Measurements from ENCODE around the gene TK1. TPM values are rescaled to one million over a fixed set of nuclear protein-coding genes. Genes with fewer than 3 reads are reported as not detected.

The TK1 gene
- total and polyA plus RNA-seq, 12 donors: 1.3 to 11.6 (median 2.5) TPM

DNA sequence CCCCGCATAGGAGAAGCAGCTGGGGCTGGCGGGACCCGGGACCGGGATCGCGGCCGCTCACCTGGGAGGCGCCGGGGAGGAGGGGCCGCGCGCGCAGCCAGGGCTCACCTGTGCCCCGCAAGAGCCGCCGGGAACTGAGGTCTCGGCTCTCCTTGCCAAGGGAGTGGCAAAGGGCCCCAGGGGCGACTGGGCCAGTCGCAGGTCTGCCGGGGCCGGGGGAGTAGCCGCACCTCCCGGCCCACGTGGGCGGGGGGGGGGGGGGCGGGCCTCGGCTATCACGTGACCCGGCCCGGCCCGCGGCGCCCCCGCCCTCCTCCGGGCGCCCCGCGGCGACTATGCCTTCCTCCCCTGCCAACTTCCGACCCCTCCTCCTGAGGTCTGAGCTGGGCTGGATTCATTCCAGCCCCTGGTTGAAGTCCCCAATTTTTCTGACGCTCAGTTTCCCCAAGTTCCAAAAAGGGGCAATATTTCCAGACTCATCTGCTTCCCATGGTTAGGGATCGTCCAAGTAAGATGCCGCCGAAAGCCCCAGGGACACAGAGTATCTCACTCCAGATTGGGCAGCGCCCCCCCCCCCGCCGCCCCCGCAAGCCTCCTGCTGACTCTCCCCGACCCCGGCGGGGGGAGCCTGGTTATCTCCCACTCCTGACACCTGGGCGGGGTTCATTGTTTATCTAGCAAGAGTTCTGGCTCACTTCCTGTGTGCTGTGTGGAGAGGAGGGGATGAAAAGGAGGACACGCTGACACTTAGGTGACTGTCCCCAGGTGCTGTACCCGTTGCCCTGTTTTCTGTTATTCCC, 58.1 kb downstream of the TK1 start, which contains the start of gene TMC6:
TSS of gene TMC6 (minus strand) at position 205 of the 800 bp plus-strand sequence. CDS start 1,923 bp downstream, outside the sequence.
- peak in 1 of 7 donors; percentile 28 for DNase-seq
- Histone ChIP-seq H3K9me3 (replicated peaks in 1 of 3) (no peaks in the 10 kb centered on the region), H3K4me1 (replicated peaks in 1 of 2) (peaks cover 12 to 47% of the 10 kb centered on the region in 2 donors), H3K27ac (peak within 1 kb of the TSS in 4 of 5 donors; percentile 70 to 91 (median 72)), H3K27me3 (peaks cover 11% of the 10 kb centered on the region), H3K4me3 (peak within 1 kb of the TSS in 3 of 4 donors; percentile 18 to 74 (median 33)), H3K36me3 (replicated peaks in 1 of 2) (no peaks in the 10 kb centered on the region)
- WGBS, 4 donors: 1 to 9% (median 4%) methylated on average over 15 to 54 of the region's 54 CpGs
- intact Hi-C loops (cut with DNase I): loop anchor here in 1 of 2 donors (5.0 kb wide), 1 partner anchor 44 kb away; no protein-coding TSS in a partner anchor
- TF ChIP-seq, protein P1, sequence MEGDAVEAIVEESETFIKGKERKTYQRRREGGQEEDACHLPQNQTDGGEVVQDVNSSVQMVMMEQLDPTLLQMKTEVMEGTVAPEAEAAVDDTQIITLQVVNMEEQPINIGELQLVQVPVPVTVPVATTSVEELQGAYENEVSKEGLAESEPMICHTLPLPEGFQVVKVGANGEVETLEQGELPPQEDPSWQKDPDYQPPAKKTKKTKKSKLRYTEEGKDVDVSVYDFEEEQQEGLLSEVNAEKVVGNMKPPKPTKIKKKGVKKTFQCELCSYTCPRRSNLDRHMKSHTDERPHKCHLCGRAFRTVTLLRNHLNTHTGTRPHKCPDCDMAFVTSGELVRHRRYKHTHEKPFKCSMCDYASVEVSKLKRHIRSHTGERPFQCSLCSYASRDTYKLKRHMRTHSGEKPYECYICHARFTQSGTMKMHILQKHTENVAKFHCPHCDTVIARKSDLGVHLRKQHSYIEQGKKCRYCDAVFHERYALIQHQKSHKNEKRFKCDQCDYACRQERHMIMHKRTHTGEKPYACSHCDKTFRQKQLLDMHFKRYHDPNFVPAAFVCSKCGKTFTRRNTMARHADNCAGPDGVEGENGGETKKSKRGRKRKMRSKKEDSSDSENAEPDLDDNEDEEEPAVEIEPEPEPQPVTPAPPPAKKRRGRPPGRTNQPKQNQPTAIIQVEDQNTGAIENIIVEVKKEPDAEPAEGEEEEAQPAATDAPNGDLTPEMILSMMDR (IDR thresholded peaks at IDR 0.05): no peak
- no peak for TF ChIP-seq POLR2A (IDR thresholded peaks at IDR 0.05)

DNA sequence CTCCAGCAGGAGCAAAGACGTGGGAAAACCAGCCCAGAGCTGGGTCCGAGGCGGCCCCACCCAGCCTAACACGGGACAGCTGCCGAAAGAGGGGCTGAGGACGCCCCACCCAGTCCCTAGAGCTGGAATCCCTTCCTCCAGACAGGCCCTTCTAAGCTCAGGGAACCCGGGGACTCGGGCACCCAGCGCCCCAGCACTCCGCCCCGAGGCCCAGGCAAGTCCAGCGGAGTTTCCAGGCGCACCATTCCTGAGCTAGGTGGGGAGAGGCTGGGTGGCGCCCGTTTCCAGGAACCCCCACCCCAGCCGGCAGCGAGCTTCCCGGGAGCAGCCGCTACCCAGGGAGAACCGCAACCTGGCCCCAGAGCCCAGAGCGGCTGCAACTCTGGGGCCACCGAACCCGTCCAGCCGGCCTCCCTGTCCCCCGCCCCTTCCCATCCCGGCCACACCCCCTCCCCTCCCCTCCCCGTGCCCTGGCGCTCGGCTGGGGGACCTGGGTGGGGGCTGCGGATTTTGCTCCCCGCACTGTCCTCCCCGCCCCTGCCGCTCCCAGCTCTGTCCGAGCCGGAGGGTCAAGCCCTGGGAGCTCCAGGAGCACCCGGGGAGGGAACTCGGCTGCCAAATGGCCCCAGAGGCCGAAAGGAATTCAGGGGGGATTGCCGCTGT, 58.8 kb downstream of the TK1 start:
- 7 to 23% (median 15%) methylated on average over 8 to 39 of the region's 39 CpGs for WGBS, 4 donors
- H3K4me1 ChIP-seq (replicated peaks in 1 of 2): peaks cover 12 to 47% of the 10 kb centered on the region in 2 donors
- H3K36me3 ChIP-seq (replicated peaks in 1 of 2): no peaks in the 10 kb centered on the region
- H3K27ac ChIP-seq: peak overlapping the region in 4 of 5 donors; percentile 70 to 91 (median 72)
- H3K27me3 ChIP-seq: peaks cover 11% of the 10 kb centered on the region
- DNase-seq: no peak
- intact Hi-C loops (cut with DNase I): loop anchor here in 1 of 2 donors (5.0 kb wide), 1 partner anchor 44 kb away; no protein-coding TSS in a partner anchor
- H3K4me3 ChIP-seq: peak overlapping the region in 3 of 4 donors; percentile 18 to 74 (median 33)
- TF ChIP-seq, protein P1 (IDR thresholded peaks at IDR 0.05): no peak
- TF ChIP-seq POLR2A (IDR thresholded peaks at IDR 0.05): no peak
- H3K9me3 ChIP-seq (replicated peaks in 1 of 3): no peaks in the 10 kb centered on the region

DNA sequence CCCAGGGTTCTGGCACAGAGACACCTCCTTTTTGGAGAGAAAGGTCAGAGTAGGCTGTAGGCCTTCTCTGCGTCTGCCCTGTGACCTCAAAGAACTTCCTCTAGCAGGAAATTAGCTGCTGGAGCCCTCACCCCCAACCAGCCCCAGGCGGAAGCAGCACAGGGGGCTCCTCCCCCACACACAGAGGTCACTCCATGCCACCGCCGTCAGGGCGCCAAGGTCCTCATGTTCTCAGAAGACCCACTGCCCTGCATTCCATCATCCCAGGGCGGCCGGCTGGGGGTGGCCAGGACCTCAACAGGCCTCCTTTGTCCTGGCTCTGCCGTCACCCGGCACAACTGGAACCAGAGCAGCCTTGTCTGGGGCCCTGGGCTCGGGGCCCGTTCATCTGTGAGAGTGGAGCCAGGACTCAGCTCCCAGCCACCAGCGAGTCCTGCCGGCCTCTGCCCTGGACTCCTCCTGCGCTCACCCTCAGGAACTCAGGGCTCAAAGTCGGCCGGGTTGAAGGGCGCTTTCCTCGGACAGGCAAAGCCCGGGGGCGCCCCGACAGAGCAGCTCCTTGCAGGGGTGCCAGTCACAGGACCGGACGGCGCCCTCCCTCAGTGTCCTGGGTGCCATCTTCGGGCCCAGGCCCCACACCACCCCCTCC, 59.5 kb downstream of the TK1 start:
- peak overlapping the region in 3 of 4 donors; percentile 11 to 74 (median 33) for H3K4me3 ChIP-seq
- peaks cover 10% of the 10 kb centered on the region for H3K27me3 ChIP-seq
- intact Hi-C loops (cut with DNase I): loop anchor here in 1 of 2 donors (5.0 kb wide), 1 partner anchor 45 kb away; no protein-coding TSS in a partner anchor
- no peaks in the 10 kb centered on the region for H3K36me3 ChIP-seq (replicated peaks in 1 of 2)
- H3K9me3 ChIP-seq (replicated peaks in 1 of 3): no peaks in the 10 kb centered on the region
- 44 to 58% (median 51%) methylated on average over 3 to 25 of the region's 25 CpGs for WGBS, 4 donors
- peak in 6 of 7 donors; percentile 50 to 79 (median 64) for DNase-seq
- peaks cover 12 to 47% of the 10 kb centered on the region in 2 donors for H3K4me1 ChIP-seq (replicated peaks in 1 of 2)
- peak overlapping the region in 4 of 5 donors; percentile 70 to 91 (median 72) for H3K27ac ChIP-seq
- TF ChIP-seq, protein P1 (IDR thresholded peaks at IDR 0.05): no peak
- TF ChIP-seq POLR2A (IDR thresholded peaks at IDR 0.05): peak in 1 of 2 donors; percentile 21
